Measurements from ENCODE around the gene ATP8B3.
"Not testable (repeated sequence)": the region's sequence is repeated elsewhere in the genome, so short reads cannot be mapped to it uniquely, and the experiment has no call there.

Gene ATP8B3

GRCh38 chr19:1766800-1767352, 45.2 kb downstream of the ATP8B3 start:
- no peak for DNase-seq

DNA sequence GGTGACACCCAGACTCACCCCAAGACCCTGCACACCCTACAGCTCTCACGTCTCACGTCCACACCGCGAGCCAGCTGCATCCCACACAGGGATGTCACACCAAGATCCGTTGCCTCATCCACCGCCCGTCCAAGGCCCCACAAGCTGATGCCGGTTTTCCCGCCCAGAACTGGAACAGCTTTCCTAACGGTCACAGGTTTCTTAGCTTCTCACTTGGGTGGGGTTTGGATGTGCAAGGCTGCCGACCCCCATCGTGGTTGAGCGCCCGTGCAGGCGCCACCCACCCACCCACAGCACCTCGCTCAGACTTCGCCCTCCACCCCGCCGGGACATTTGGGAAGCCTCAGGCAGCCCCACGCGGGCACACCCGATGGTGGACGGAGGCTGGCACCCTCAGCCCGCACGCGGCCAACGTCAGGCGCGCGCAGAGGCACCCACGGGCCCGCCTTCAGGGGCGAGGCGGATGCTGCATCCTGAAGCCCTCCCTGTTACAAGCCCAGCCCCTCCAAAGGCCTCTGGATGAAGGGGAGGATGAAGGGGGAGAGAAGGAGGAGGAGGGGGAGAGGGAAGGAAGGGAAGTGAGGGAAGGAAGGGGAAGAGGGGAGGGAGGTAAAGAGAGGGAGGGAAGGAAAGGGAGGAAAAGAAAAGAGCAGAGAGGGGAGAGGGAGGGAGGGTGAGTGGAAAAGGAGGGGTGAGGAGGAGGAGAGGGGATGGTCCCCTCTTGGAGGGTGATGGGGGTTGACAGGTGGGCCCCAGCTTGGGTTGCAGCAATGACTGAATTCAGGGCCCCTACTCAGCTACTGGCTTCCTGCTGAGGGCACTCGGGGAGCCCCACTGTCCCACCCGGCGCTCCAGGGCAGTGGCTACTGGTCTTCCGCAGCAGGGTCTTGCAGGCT, 45.9 kb downstream of the ATP8B3 start:
- no peak for DNase-seq

DNA sequence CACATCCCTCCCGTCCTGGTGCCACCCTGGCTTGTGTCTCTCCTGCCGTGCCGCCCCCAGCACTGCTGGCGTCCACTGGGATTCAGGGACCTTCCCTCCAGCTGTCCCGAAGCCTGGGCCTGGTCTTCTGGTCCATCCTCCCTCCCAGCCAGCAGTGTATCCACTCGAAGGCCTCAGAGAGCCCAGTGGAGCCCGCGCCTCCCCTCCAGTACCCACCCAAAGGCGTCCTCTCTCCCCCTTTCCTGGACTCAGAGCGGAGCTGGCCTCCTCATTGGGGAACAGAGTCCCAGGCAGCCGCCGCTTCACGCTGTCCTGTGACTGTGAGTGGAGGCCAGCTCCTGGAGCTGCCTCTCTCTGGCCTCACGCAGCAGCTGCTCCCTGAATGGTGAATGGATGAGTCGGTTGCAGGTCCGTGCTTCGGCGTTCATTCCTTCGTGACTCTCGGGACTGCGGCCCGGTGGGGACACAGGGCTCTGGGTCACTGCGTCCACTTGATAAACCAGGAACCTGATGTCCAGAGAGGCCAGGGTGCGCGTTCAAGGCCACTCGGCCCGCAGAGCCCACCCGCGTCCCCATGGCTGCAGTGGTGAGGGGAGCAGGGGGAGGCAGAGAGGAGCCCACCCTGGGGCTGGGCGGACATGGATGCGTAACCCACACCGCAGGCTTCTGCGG, 46.7 kb downstream of the ATP8B3 start:
- DNase-seq = no peak

GRCh38 chr19:1764729-1765128, 47.3 kb downstream of the ATP8B3 start:
- peak; percentile 46 for DNase-seq

DNA sequence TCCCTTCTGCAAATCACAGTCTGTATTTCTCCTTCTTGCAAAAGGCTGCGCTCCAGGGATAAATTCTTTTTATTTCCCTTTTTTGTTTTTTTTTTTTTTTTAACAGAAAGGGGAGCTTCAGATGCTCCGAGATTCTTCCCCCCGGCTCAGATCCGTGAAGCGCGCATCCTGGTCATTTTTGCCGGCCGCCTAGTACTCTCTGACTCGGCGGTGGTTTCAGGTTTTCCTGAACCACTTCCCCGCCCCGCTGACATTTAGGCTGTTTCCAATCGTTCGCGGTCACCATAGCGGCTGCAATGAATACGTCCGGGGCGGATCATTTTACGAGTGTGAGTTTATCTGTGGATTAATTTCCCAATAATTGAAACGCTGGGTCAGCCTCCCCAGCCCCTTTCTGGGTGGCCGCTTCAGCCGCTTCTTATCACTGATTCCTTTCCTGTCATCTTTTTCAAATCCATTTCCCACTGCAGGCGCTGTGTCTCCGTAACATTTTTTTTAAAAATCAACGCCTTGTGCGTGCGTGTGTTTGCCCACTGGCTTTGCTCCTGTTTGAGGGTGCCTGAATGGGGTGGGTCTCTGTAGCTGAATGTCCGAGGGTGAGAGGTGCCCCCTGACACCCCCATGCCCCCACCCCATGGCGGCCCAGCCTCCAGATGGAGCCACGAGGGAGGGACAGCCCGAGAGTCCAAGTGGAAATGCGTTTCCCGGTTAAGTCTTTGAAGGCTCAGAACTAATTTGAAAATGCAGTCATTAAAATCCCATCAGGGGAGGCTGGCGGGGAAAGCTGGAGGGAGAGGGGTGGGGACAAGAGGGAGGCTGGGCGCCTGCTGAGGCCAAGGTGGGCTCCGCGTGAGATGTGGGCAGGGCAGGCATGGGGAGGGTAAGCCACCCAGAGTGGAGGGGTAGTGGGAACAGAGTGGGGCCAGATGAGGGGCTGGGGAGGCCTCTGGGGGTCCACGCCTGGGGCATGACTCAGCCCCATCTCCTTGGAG, 48.1 kb downstream of the ATP8B3 start:
- peak; percentile 44 for DNase-seq

- DNase-seq = no peak
Observed at GRCh38 chr19:1762243-1763117, 49.6 kb downstream of the ATP8B3 start.

DNA sequence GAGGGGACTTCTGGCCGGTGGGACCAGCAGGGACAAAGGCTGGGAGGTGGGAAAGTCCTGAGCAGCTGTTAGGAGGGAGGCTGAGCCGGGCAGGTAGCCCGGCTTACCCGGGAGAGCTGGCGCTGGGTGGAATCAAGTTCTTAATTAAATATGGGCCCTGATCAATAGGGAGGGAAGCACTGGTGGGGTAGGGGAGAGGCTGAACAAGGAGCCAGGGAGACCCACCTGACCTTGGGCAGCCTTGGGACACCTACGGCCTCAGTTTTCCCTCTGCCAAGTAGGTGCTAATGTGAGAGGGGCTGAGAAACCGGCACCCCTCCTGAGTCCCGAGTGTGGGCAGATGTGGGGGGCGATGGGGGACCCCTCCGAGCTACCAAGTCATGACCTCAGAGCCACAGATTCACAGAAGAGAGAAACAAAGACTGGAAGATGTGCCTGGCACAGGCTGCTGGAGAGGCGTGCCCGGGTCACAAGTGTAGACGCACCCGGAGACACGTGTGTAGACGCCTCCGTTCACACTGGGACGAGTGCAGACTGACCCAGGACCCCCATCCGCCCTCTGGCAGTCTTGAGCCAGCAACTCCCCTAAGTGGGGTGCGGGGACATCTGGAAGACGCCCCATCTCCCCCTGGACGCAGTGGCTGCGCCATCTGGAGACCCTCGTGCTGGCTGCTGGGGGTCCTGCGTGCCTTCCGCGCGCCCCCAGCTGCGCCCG, 50.4 kb downstream of the ATP8B3 start:
- DNase-seq = no peak

DNA sequence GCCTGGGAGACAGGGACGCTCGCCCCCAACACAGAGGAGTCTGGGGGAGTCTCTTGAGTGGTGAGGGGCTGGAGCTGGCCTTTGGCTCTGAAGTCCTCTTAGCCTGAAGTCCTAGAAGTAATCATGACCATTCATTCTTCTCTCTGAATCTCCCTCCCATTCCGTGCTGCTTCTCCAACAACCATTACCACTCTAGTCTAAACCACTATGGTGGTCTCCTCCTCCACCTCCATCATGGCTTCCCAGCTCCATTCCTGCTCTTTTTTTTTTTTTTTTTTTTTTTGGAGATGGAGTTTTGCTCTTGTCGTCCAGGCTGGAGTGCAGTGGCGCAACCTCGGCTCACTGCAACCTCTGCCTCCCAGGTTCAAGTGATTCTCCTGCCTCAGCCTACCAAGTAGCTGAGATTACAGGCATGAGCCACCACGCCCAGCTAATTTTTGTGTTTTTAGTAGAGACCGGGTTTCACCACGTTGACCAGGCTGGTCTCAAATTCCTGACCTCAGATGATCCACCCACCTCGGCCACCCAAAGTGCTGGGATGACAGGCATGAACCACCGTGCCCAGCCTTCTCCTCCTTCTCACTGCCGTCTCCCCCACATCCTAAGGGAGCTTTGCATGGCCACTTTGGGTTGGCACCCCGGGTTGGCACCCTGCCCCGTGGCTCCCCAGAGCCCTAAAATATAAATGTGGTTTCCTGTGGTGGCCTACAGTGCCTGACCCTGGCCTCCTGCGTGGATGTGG, 51.1 kb downstream of the ATP8B3 start:
- DNase-seq = not testable (repeated sequence)

GRCh38 chr19:1760020-1760419, 52.1 kb downstream of the ATP8B3 start:
- no peak for DNase-seq

- no peak for DNase-seq
Observed at GRCh38 chr19:1758959-1759903, 52.8 kb downstream of the ATP8B3 start.

DNA sequence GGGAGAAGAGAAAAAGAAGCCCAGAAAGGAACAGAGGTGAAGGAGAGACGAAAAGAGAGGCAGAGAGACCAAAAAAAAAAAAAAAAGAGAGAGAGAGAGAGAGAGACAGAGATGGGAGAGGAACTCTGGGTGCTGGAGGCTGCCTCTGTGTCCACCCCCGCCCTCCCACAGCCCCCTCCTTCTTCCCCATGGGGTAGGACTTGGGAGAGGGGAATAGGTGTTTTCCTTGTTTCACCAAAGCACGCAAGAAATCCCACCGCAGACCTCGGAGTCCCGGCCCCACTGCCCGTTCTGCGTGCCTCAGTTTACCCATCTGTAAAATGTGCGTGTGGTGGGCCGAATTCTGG, 53.9 kb downstream of the ATP8B3 start:
- DNase-seq = no peak

GRCh38 chr19:1757468-1758230, 54.4 kb downstream of the ATP8B3 start:
- DNase-seq = no peak

- no peak for DNase-seq
Observed at GRCh38 chr19:1756705-1757465, 55.2 kb downstream of the ATP8B3 start.

GRCh38 chr19:1756264-1756663, 55.8 kb downstream of the ATP8B3 start:
- DNase-seq = no peak

DNA sequence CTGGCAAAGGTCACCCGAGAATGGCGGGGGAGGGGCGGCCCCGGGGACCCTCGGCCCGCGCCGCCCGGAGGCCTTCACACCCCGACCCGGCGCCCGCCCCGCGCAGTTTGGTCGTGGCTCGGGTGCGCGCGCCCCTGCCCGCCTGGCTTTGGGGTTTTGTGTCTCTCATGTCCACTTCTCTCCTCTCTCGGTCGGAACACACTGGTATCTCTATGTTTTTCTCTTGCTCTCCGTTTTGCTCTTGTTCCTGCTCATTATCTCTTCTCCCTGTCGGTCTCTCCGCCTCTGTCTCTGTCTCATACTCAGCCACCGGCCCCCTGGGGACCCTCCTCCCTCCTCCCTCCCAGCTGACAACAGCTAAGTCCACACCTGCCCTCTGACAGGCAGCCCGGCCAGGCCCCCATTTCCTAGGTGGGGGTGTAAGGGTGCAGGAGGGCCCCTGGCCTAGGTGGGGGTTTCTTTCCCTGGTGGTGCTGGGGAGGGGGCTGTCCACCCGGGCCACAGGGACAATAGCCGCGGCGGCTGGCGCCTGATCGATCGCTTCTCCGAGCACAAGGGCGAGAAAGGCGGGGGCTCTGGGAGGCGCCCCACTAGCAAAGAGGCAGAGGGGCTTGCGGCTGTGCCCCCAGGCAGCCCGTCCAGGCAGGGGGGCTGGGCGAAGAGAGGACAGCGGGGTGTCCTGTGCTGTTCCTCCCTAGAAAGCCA, 56.5 kb downstream of the ATP8B3 start:
- DNase-seq = no peak

GRCh38 chr19:1754636-1755466, 57.2 kb downstream of the ATP8B3 start:
- peak; percentile 42 for DNase-seq
